GM19452 (cell line): ENCODE data around the gene SHMT2.

Experiments used
- ATAC-seq: cut with Tn5 transposase; IDR thresholded peaks from one replicate; pipeline ENCODE4 v1.9.1; 2021; ENCODE audit not compliant: unreplicated experiment

SHMT2 gene

GRCh38 chr12:57213763-57214397, 15.6 kb upstream of the SHMT2 start:
- no peak for ATAC-seq

- no peak for ATAC-seq
Measured at GRCh38 chr12:57214398-57214781, 15.1 kb upstream of the SHMT2 start.

DNA sequence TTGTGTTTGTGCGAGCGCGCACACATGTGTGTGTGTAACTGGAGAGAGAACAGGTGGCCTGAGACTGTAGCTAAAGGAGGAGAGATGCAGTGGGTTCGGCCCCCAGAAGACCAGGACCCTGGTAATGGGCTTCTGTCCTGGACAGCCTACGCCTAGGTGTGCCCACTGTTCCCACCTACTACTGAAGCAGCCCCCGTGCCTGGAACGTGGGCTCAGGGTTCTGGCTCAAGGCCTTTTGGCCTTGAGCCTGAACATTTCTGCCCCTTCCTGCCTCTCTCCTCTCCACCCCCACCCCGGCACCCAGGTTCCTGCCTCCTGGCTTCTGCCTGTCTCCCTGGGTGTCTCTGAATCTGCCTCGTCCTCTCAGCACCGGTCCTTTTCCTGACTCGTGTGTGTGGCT, 14.4 kb upstream of the SHMT2 start:
- ATAC-seq, result no peak

GRCh38 chr12:57215668-57216013, 13.9 kb upstream of the SHMT2 start:
- no peak for ATAC-seq

DNA sequence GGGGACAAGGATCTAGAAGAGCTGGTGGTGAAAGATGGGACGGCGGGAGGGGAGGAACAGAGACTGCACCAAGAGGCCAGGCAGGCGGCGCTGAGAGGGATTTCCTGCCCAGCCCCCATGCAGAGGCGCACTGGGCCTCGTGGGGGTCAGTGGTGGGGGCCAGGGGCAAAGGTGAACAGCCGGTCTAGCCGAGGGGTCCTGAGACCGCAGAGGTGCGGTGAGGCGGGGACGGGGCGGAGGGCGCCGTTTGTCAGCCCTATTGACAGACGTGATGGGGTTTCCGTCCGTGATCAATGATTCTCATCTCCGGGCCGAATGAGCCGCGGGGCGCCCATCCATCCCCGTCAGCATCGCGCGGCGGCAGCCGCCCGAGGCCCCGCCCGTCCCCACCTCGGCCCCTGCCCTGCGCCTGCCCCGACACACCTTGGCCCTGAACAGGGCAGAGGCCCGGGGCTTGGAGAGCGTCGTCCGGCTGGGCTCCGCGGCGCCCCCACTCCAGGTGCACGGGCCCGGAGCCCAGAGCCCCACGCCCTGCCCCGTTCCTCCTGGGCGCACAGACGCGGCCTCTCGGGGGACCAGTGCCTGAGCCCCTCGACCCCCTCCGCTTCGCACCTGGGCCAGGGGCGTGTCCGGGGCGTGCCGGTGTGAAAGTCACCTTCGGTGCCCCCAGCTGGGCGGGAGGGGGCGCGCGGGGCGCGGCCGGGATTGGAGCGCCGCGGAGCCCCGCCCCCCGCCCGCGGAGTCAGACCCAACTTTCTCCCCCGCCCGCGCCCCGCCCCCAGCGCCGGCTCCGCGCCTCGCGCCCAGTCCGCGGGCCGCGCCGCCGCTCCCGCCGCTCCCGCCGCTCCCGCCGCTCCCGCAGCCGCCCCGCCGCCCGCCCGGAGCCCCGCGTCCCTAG, 13.2 kb upstream of the SHMT2 start, which contains the start of gene NXPH4:
Gene NXPH4, plus strand, starts transcription at position 781 of the 898 bp plus-strand sequence. CDS start 176 bp downstream, outside the sequence.
- ATAC-seq, result no peak

- ATAC-seq, result no peak
Measured at GRCh38 chr12:57216921-57217879, 12.3 kb upstream of the SHMT2 start.

DNA sequence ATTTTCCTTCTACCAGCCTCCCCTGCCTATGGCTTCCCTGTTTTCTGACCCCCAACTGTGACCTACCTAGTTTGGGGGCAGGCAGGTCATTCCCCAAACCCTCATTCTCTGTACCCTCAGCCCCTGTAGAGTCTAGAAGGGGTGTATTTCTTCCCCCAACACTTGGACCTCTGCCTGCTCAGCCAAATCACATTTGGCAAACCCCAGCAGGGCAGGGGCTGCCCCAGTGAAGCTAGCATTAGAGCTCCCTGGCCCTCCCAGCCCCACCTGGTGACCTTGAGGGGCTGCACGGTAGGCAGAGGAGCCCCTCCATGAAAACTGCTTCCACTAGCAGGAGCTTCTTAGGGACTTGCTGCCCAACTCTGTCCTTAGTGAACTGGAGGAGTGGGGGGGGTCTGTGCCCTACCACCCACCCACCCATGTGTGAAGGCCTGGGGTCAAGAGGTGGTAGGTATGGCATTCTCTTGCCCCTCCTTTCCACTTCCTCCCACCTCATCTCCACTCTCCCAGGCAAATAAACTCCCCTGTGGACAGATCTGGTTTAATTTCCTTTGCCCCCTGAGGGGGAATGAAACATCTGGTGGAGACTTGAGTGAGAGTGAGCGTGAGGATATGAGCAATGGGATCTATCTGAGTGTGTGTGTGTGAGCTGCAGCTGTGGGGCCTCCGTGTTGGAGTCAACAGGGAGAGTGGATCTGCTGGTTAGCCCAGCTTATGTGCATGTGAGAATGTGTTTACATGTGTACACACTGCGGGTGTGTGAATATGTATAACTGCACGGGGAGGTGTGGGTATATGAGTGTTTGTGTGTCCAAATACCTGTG, 11.3 kb upstream of the SHMT2 start:
- no peak for ATAC-seq

DNA sequence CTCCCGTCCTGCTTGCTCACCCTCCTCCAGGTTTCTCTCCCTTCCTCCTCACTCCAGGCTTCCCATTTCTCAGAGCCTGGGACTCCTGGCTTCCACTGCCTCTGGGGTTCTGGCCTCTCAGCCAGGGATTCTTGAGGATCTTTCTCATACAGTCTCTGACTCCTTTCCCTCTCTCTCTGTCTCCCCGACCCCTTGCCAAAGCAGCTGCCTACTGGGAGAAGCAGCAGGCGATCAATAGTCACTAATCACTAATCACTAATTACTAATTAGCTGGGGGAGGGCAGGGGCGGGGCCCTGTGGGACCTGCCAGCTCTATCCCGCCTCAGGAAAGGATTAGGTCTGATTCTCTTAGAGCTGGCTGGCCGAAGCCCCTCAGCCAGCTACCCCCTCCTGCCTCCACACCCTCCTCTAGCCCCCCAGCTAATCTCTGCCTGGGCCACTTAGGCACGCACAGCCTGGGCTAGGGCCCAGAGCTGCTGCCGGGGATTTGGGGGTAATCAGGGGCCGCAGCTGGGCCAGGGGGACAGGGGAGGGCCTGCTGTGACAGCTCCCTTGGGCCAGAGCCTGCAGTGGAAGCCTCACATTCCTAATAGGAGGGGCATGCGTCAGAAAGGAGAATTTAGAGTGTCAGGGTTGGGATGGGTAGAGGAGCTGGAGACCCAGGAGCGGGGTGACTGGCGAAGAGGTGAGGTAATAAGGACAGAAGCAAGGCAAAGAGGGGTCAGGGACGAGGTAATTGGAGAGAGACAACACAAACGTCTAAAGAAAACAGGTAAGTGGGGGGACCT, 10.1 kb upstream of the SHMT2 start:
- no peak for ATAC-seq

DNA sequence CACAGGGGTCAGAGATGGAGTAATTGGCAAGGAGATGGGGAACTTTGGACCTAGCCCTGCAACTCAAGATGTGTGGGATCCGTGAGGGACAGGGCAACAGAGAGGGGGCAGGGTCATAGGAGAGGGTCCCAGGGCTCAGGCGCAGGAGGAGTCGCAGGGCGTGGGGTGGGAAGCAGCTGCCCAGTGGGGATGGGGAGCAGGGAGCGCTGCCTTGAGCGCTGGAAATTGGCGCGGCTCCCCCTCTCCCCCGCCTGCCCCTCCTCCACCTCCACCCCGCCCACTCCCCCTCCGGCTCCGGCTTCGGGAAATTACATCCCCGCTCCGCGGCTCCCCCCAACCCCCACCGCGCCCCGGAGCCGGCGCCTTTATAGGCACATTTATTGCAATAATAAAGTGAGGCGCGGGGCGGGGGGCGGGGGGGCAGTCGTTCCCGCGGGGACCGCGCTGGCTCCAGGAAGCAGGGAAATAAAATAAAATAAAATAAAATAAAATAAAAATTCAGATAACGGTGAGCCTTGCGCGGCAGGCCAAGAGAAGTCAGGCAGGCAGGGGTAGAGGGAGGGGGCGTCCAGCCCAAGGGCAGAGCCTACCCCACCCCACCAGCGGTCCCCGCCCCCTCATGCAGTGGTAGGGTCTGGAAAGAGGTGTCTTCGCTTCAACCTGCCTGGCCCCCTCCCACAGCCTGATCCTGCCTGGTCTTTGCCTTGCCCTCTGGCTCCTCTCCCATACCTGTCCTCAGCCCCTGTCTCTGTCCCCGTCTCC, 9.3 kb upstream of the SHMT2 start:
- no peak for ATAC-seq

GRCh38 chr12:57220770-57221168, 8.7 kb upstream of the SHMT2 start:
- no peak for ATAC-seq

- no peak for ATAC-seq
Measured at GRCh38 chr12:57221169-57221917, 8.2 kb upstream of the SHMT2 start.

DNA sequence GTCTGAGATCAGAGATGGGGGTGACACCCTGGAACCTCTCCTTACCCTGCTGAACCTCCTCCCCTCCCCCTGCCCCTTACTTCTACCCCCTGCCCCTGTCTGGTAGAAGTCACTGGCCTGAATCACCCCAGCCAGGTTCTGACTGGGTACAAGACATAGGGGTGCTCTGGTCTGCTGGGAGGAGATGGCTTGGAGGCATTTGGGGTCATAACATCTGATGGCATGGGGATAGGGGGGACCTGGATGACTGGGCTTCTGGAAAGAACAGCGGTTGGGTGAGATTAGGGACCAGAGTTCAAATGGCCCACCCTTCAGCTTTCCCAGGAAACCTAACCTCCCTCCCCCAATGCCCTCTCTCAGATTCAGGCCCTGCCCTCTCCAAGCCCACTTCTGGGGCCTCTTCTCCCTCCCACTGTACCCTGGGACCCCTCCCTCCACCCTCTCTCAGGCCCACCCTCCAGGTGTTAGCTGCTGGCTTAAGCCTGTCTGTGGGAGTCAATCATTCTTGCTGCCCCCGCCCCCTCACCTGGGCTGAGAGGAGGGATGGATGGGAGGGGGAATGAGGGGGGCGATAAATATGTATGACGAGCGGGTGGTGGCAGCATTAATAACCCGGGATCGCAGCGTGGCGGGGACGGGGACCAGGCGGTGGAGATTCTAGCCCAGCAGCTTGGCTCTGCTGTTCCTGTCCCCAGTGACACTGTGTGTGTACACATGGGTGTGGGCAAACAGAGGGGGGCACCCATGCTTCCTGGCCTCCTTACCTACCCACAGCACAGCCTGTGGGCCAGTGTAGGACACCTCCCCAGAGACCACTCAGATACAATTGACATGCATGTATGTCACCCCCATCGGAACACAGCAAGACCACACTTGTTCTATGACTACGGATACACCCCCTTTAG, 7.0 kb upstream of the SHMT2 start:
- ATAC-seq, result no peak

DNA sequence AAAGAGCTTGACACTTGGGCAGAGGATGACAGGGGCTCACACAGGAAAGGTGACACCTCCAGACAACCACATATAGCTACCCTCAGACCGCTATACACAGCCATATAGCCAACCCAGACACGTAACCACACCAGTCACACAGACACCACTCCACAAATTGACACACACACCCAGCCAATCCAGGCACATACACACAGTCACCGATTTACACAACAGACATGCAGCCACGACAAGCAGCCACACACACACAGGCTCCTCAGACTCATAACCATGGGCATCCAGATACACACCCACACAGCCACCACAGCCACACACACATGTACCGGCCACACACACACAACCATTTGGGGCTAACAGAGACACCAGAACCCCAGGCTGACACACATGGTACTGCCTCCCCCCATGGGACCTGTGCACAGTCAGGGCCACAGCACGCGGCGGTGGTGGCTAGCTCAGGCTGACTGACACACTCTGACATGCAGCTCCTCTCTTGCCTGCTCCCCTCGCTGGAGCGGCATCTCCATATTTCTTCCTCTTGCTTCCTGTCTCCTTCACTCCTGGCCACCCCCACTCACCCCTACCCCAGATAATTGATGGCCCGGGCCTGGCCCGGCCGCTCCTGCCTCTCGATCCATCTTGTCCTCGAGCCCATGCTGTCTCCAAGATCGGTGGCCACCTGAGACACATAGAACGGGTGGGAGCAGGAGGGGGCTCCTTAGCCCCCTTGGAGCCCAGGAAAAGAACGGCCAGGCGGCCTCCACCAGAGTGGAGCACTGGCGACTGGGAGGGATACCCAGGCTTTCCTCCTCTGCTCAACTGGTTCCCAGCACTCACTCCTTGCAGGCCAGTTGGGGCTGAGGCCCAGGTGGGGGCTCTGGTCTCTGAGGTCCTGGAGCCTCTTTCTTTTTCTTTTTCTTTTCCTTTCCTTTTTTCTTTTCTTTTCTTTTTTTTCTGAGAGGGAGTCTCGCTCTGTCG, 6.0 kb upstream of the SHMT2 start:
- no peak for ATAC-seq

- no peak for ATAC-seq
Measured at GRCh38 chr12:57224278-57224972, 5.1 kb upstream of the SHMT2 start.

GRCh38 chr12:57224973-57225679, 4.4 kb upstream of the SHMT2 start:
- no peak for ATAC-seq
